ENCODE data around the gene CDH12.
"Not testable (repeated sequence)": the region's sequence is repeated elsewhere in the genome, so short reads cannot be mapped to it uniquely, and the experiment has no call there.

The CDH12 gene

GRCh38 chr5:22776285-22776684, 76.9 kb downstream of the CDH12 start:
- H3K4me3 ChIP-seq (ENCODE audit: low read depth, low read length): no peak overlapping the region
- DNase-seq (ENCODE audit: low read depth): no peak
- no peak for TF ChIP-seq CTCF (conservative IDR thresholded peaks at IDR 0.05; ENCODE audit: low read depth, low read length)

- not testable (repeated sequence) for H3K4me3 ChIP-seq (ENCODE audit: low read depth, low read length); DNase-seq (ENCODE audit: low read depth)
Measured at GRCh38 chr5:22774214-22774613, 78.9 kb downstream of the CDH12 start.

DNA sequence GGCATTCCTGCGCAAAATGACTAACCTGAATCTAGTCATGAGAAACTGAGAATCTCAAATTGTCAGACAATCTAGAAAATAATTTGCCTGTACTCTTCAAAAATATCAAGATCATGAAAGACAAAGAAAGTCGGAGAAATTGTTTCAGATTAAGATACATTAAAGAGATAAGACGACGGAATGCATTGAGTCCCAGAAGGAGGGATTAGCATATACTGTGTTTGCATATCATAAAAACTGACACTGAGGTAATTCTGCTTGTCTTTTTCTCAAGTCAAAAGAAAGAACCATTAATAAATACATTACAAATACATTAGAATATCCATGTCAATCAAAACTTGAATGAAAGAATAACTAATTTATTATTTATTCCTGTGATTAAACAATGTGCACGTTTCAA, 88.4 kb downstream of the CDH12 start:
- no peak overlapping the region for H3K4me3 ChIP-seq (ENCODE audit: low read depth, low read length)
- TF ChIP-seq CTCF (conservative IDR thresholded peaks at IDR 0.05; ENCODE audit: low read depth, low read length): no peak
- DNase-seq (ENCODE audit: low read depth): no peak

- no peak overlapping the region for H3K4me3 ChIP-seq (ENCODE audit: low read depth, low read length)
- no peak for DNase-seq (ENCODE audit: low read depth)
- TF ChIP-seq CTCF (conservative IDR thresholded peaks at IDR 0.05; ENCODE audit: low read depth, low read length): no peak
Measured at GRCh38 chr5:22757776-22758175, 95.4 kb downstream of the CDH12 start.

GRCh38 chr5:22754155-22754554, 99.0 kb downstream of the CDH12 start:
- DNase-seq (ENCODE audit: low read depth): no peak
- TF ChIP-seq CTCF (conservative IDR thresholded peaks at IDR 0.05; ENCODE audit: low read depth, low read length): no peak
- no peak overlapping the region for H3K4me3 ChIP-seq (ENCODE audit: low read depth, low read length)

DNA sequence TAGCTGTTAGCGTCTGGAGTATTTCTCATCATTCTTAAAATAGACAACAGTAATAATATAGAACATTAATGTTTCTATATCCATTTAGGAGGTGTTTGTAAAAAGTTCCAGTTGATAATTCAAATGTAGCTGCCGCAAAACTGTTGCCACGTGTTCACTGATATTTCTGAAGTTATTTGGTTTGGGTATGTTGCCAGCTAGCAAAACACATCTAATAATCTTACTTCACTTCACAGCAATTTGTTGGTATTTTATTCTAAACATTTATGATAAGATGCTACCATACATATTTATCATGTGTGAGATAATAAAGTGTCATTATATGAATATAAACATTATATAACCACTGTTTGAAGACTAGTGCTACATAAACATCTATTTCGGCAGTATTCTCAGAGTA, 101.6 kb downstream of the CDH12 start:
- DNase-seq (ENCODE audit: low read depth): no peak
- TF ChIP-seq CTCF (conservative IDR thresholded peaks at IDR 0.05; ENCODE audit: low read depth, low read length): no peak
- H3K4me3 ChIP-seq (ENCODE audit: low read depth, low read length): no peak overlapping the region

- DNase-seq (ENCODE audit: low read depth): no peak
- no peak overlapping the region for H3K4me3 ChIP-seq (ENCODE audit: low read depth, low read length)
- TF ChIP-seq CTCF (conservative IDR thresholded peaks at IDR 0.05; ENCODE audit: low read depth, low read length): no peak
Measured at GRCh38 chr5:22736443-22737003, 116.6 kb downstream of the CDH12 start.
